HG02973 (cell line): ENCODE data around the gene IGFBP2.
"Not testable (repeated sequence)": the region's sequence is repeated elsewhere in the genome, so short reads cannot be mapped to it uniquely, and the experiment has no call there.

Experiments used
- ATAC-seq: cut with Tn5 transposase; IDR thresholded peaks from one replicate; pipeline ENCODE4 v1.9.1; 2021; ENCODE audit warnings: moderate library complexity; ENCODE audit not compliant: unreplicated experiment

Gene IGFBP2

DNA sequence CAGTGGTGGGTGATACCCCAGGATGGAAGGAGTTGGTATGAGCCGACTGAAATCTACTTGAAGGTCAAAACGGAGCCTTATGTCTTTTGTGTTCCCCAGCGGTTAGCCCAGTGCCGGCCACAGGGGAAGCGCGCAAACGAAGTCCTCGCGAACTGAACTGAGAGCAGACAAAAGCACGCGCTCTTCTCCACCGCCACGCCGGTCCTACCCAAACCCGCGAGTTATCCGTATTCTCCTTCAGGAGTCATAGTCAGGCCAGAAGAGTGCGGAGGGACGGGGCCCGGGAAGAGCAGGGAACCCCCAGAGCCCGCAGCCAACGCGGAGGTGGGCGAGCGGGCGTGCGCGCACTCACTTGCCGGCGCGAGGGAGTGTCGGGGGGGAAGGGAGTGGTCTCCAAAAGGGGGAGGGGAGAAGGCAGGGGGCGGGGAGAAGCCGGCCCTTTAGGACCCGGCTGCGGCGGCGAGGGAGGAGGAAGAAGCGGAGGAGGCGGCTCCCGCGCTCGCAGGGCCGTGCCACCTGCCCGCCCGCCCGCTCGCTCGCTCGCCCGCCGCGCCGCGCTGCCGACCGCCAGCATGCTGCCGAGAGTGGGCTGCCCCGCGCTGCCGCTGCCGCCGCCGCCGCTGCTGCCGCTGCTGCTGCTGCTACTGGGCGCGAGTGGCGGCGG is at the start of gene IGFBP2:
IGFBP2 (plus strand) TSS at position 469 of the 664 bp plus-strand sequence; CDS start at position 573, 104 bp downstream.
- ATAC-seq: no peak

DNA sequence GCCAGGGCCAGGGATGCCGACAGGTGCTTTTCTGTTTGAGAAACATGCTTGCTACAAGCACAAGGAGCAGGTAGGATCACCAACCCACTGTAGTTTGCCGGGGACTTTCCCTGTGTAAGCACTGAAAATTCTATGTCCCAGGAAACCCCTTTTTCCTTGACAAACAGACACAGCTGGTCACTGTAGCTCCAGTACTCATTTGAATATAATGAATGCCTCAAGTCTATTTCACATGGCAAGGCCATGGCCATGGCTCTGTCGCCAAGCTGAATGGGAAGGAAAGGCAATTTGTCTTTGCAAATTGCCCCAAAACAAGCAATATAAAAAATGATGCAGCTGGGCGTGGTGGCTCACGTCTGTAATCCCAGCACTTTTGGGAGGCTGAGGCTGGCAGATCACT is 49.6 kb upstream of the IGFBP2 start:
- ATAC-seq: no peak

DNA sequence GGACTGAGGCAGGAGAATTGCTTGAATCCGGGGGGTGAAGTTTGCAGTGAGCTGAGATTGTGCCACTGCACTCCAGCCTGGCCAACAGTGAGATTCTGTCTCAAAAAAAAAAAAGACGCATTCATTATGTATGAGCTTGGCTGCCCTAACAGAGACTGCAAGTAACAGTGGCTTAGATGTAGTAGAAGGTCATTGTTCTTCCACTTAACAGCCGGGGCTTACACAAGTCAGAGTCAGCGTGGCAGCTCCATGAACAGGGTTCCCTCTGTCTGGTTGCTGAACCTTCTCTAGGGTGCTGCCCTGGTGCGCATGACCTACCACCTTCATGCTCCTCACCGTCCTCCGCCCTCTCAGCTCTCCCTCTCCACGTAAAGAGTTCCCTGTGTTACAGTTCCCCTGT is 49.1 kb upstream of the IGFBP2 start:
- no peak for ATAC-seq

- ATAC-seq: no peak
Measured at GRCh38 chr2:216585441-216585840, 47.8 kb upstream of the IGFBP2 start.

- ATAC-seq: no peak
Measured at GRCh38 chr2:216588861-216589710, 44.1 kb upstream of the IGFBP2 start.

GRCh38 chr2:216589791-216590190 is 43.4 kb upstream of the IGFBP2 start:
- no peak for ATAC-seq

- no peak for ATAC-seq
Measured at GRCh38 chr2:216590780-216591179, 42.4 kb upstream of the IGFBP2 start.

DNA sequence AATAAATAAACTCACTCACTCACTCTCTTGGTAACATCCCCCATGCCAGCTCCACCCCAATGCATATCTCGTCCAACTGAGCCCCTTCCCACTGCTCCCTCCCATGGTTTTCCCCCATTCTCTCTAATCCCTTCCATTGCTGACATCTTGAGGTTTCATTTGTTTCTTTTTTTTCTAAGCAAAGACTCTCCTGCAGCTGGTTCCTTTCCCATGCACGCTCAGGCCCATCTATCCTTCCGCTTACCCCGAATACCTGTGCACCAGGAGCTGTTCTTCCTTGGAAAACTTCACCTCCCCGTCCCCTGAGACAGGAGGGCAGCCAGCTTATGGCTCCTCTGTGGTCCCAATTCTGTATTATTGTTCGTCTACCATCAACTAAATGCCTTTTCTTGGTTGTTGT is 41.7 kb upstream of the IGFBP2 start:
- ATAC-seq: no peak

DNA sequence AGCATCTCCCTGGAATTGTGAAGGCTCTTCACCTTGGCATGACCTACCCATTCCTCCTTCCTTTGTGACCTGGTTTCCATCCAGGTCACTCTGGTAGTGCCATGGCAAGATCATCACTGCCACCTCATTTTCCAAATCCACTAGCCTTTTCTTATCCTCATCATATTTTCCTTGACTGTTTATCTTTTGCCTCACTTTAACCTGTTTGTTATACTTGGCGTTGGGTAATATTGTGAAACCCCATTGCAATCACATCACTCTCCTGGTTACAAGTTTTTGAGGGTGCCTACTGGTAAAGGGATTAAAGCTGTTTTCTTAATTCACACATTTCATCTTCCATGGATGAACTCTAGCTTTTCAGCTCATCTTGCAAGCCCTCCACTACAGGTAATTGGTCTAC is 39.1 kb upstream of the IGFBP2 start:
- ATAC-seq: no peak

- ATAC-seq: no peak
Measured at GRCh38 chr2:216596236-216596979, 36.8 kb upstream of the IGFBP2 start.

DNA sequence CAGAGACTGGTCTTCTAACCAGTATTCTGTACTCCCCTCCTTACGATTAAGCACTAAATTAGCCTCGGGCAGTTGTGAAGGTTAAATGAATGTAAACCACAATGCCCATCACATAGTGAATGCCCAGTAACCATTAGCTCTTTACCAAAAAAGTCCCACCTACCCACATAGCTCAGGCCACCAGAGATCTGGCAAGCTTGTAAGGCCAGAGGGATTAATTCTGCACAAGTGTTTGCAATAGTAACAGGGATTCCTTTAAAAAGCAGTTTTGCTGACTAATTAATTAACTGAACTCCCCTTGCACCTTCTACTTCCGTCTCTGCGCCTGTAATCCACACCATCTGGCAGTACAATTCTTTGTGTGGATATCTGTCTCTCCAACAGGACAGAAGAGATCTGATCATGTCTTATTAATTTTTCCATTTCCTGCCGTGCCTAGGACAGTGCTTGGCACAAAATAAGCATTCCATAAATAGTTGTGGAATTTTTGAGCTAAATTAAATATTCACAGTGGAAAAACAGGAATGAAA is 36.2 kb upstream of the IGFBP2 start:
- ATAC-seq: no peak

GRCh38 chr2:216597825-216598224 is 35.4 kb upstream of the IGFBP2 start:
- ATAC-seq: not testable (repeated sequence)

DNA sequence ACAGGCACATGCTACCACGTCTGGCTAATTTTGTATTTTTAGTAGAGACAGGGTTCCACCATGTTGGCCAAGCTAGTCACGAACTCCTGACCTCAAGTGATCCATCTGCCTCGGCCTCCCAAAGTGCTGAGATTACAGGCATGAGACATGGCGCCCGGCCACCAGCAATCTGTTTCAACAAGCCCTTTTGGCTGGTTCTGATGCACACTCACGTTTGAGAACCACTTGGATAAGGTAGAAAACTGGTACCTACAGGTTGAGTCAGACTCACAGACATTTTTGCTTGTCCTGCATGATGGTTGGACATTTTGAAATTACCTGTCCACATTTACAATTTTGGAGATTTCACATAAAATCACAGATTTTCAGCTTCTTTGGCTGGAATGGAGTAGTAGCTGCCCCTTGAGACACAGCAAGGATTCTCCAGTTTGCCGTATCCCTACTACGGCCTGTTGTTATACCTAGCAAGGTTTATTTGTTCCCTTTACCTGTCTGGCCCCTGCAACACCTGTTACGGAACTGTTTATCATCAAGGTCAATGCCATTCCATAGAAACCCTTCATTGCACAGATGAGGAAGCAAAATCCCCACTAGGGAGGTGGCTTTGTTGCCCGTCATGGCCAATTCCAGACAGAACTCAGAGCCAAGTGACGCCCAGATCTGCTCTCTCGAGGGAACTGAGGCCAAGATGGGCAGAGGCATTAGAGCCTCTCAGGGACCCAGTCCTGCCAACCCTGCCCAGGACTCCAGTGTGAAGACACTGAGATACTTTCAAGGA is 31.4 kb upstream of the IGFBP2 start:
- no peak for ATAC-seq

GRCh38 chr2:216603010-216603883 is 30.0 kb upstream of the IGFBP2 start:
- ATAC-seq: no peak

- no peak for ATAC-seq
Measured at GRCh38 chr2:216603884-216604245, 29.4 kb upstream of the IGFBP2 start.

GRCh38 chr2:216604458-216604857 is 28.8 kb upstream of the IGFBP2 start:
- ATAC-seq: no peak

- no peak for ATAC-seq
Measured at GRCh38 chr2:216606551-216607276, 26.5 kb upstream of the IGFBP2 start.

DNA sequence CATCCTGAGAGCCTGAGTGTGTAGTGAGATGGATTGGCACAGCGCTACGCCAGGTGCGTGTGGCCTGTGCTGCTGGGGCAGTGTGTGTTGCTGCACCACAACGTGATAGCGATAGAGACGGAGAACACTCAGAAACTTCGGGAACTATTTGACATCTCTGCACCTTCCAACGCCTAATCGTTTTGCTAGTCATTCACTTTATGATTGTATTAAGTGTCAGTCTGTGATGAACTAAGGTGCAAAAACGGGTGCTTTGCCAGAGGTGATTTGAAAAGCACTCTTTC is 26.0 kb upstream of the IGFBP2 start:
- no peak for ATAC-seq

DNA sequence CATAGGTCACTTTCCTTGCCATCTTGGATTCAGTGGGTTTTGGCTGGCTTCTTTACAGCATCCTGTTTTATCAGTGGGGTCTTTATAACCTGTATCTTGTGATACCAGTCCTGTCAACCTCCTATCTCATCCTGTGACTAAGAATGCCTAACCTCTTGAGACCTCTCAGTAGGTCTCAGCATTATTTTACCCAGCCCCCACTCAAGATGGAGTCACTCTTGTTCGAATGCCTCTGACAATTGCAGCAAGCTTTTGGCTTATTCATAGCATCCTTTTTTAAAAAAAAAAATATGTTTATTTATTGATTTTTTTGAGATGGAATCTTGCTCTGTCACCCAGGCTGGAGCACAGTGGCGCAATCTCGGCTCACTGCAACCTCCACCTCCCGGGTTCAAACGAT is 24.7 kb upstream of the IGFBP2 start:
- ATAC-seq: no peak
